HG02885 (cell line): ENCODE data around the gene UNC79.

Experiments used
- ATAC-seq: cut with Tn5 transposase; IDR thresholded peaks from one replicate; pipeline ENCODE4 v1.9.1; 2021; ENCODE audit warnings: mild to moderate bottlenecking; ENCODE audit not compliant: unreplicated experiment, poor library complexity

UNC79 gene

GRCh38 chr14:93743270-93744060 lies 312.7 kb downstream of the UNC79 start:
- no peak for ATAC-seq

- no peak for ATAC-seq
Observed at GRCh38 chr14:93744176-93744575, 313.4 kb downstream of the UNC79 start.

GRCh38 chr14:93744876-93745275 lies 314.1 kb downstream of the UNC79 start:
- no peak for ATAC-seq

GRCh38 chr14:93745603-93746273 lies 315.0 kb downstream of the UNC79 start:
- ATAC-seq: no peak

- ATAC-seq: no peak
Observed at GRCh38 chr14:93747102-93747501, 316.4 kb downstream of the UNC79 start.

- no peak for ATAC-seq
Observed at GRCh38 chr14:93747560-93747959, 316.8 kb downstream of the UNC79 start.

- ATAC-seq: no peak
Observed at GRCh38 chr14:93748208-93749075, 317.7 kb downstream of the UNC79 start.

- ATAC-seq: no peak
Observed at GRCh38 chr14:93749076-93749420, 318.3 kb downstream of the UNC79 start.

- ATAC-seq: no peak
Observed at GRCh38 chr14:93751946-93752655, 321.4 kb downstream of the UNC79 start.

GRCh38 chr14:93752980-93753561 lies 322.3 kb downstream of the UNC79 start:
- ATAC-seq: no peak

- no peak for ATAC-seq
Observed at GRCh38 chr14:93753647-93754046, 322.9 kb downstream of the UNC79 start.

- ATAC-seq: no peak
Observed at GRCh38 chr14:93757206-93757605, 326.5 kb downstream of the UNC79 start.
